Measurements from ENCODE around the gene ANKS1A. TPM values are rescaled to one million over a fixed set of nuclear protein-coding genes. Genes with fewer than 3 reads are reported as not detected.

Gene ANKS1A, protein sequence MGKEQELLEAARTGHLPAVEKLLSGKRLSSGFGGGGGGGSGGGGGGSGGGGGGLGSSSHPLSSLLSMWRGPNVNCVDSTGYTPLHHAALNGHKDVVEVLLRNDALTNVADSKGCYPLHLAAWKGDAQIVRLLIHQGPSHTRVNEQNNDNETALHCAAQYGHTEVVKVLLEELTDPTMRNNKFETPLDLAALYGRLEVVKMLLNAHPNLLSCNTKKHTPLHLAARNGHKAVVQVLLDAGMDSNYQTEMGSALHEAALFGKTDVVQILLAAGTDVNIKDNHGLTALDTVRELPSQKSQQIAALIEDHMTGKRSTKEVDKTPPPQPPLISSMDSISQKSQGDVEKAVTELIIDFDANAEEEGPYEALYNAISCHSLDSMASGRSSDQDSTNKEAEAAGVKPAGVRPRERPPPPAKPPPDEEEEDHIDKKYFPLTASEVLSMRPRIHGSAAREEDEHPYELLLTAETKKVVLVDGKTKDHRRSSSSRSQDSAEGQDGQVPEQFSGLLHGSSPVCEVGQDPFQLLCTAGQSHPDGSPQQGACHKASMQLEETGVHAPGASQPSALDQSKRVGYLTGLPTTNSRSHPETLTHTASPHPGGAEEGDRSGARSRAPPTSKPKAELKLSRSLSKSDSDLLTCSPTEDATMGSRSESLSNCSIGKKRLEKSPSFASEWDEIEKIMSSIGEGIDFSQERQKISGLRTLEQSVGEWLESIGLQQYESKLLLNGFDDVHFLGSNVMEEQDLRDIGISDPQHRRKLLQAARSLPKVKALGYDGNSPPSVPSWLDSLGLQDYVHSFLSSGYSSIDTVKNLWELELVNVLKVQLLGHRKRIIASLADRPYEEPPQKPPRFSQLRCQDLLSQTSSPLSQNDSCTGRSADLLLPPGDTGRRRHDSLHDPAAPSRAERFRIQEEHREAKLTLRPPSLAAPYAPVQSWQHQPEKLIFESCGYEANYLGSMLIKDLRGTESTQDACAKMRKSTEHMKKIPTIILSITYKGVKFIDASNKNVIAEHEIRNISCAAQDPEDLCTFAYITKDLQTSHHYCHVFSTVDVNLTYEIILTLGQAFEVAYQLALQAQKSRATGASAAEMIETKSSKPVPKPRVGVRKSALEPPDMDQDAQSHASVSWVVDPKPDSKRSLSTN
- total RNA-seq: 5.5 and 10.0 TPM in 2 replicates

DNA sequence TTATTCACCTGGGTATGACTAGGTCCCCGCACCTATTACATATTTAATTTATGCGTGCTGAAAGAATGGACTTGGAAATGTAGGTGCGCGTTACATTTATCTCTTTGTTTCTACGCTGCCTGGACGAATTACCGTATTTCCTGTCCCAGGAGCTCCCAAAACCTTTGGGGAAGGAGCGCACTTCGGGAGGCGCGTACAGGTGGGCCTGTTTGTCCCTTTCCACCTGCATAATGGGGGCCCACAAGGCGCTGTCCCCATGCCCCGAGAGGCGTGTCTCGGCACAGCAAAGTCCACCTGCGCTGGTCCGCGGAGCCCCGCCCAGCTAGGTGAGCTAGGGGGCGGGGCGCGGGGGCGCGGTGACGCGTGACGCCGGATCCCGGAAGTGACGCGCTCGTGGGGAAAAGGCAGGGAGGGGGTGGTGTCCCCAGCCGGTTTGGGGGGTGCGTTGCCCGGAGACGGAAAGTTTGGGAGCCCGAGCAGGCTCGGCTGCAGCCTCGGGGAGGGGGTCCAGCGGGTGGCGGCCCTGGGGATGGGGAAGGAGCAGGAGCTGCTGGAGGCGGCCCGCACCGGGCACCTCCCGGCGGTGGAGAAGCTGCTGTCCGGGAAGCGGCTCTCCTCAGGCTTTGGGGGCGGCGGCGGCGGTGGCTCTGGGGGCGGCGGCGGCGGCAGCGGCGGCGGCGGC is at the start of gene ANKS1A:
TSS of gene ANKS1A (plus strand) at position 382 of the 682 bp plus-strand sequence. CDS start at position 530, 148 bp downstream.

DNA sequence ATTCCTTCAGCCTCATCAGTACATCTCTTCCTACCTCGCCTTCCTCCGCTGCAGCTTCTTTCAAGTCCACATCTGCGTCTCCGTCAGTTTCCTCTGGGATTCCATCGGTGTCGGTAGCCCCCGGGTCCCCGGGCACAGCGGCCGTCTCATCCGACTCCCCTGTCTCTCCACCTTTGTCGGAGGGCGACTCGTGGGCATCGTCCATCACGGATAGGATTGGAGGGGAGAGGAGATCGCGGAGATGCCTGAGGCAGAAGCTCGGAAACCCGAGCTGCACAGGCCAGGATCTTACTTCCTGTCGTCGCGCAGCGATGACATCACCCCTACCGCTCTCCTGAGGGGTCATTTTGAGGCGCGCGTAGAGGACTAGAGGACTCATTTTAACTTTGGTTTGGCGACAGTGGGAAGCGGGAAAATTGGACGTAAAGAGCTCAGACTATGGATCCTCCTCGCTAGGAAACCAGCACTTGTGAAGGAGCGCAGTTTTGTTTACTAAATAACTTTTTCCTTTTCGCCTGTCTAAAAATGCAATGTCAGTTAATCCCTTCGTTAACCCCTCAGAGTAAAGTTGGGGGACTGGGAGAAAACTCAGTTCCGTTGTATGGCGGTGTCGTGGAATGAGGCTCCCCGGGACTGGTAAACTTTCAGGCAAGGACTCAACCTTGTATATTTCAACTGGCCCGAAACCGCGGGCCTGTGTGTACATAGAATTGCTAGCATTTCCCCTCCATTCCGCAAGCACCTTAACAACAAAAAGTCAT is 1.1 kb upstream of the ANKS1A start, which contains the start of gene TAF11:
TSS of gene TAF11 (minus strand) at position 290 of the 761 bp plus-strand sequence. CDS start at position 205, 85 bp downstream.

Small RNA genes within 50 kb of the gene (small RNA-seq; reads per million reads assigned to genes)
- not detected for gene AL138721.1

Other genes with a start within 250 kb of the ANKS1A start
- gene ILRUN, start 192.5 kb upstream of the ANKS1A start, total RNA-seq: 31.2 and 40.9 TPM in 2 replicates
- 60.0 and 90.0 TPM in 2 replicates for gene SNRPC, start 131.8 kb upstream of the ANKS1A start, total RNA-seq
- gene BLTP3A, start 97.2 kb upstream of the ANKS1A start, total RNA-seq: 4.4 and 7.6 TPM in 2 replicates
- 14.0 and 16.0 TPM in 2 replicates for gene TAF11, start 1.2 kb upstream of the ANKS1A start, total RNA-seq

All from subcutaneous preadipocyte (primary cell).